Measurements from ENCODE around the gene FARP1.

DNA sequence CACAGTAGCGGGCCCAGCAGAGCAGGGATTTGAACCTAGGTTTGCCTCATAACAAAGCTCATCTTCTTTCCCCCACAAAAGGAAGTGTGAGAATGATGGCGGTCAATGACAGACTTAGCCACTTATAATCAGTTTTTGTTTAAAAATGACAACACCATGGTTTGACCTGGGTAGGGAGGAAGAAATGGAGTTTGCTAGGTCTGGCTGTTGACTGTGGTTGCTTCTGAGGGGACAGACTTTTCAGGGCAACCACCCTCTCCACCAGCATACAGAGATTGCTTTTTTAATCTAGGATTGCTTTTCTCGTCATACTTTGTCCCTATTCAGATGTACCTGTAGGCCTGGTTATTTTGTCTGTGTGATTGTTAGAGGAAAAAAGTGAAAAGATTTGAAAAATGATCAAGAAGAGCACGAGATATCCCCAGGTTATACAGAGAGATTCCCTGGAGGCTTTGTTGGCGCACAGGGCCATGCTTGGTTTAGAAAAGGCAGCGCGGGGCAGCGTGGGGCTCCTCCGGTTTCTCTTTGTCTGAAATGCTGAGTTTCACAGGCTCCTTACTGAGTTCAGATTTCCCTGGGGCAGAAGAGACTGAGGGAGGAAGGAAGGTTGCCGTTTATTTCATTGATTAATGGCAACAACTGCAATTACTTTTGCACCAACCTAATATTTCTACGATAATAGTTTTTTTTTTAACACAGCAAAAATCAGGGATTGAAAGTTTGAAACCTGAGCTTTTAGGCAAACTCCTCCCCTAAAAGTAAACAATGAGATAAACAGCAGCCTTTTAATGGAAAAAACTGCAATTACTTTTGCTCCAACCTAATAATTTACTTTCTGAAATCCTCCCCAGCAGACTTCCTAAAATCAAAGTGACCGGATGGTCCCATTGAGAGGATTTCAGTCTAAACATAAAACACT lies 131.2 kb downstream of the FARP1 start:
- TF ChIP-seq, protein P1, sequence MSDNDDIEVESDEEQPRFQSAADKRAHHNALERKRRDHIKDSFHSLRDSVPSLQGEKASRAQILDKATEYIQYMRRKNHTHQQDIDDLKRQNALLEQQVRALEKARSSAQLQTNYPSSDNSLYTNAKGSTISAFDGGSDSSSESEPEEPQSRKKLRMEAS (IDR thresholded peaks at IDR 0.05), result no peak
- no peak for TF ChIP-seq TAF1 (IDR thresholded peaks at IDR 0.05; ENCODE audit: low read depth)
